PC-3 (cell line): Measurements from ENCODE around the gene TGM4.

Experiments
- CTCF ChIP-seq: fragments of 300-600 bp; sonication (generic); conservative IDR thresholded peaks from 2 replicates; pipeline ENCODE4 v1.5.1; 2017; ENCODE audit warnings: antibody characterized with exemption, low read depth, mild to moderate bottlenecking, low read length
- EZH2phosphoT487 ChIP-seq: fragments of 300-600 bp; sonication (generic); IDR thresholded peaks from 2 replicates; pipeline ENCODE4 v1.6.1; 2018; ENCODE audit warnings: mild to moderate bottlenecking, antibody characterized with exemption, low read length, borderline replicate concordance

GRCh38 chr3:44831232-44831631, 43.2 kb upstream of the TGM4 start:
- TF ChIP-seq CTCF (no peak), EZH2phosphoT487 (no peak)
